Heart right ventricle (tissue), 16 donors: ENCODE results near the gene PPIA. TPM values are rescaled to one million over a fixed set of nuclear protein-coding genes. Genes with fewer than 3 reads are reported as not detected.

Experiments used
- ATAC-seq, 8 donors: fragments of 200-7000 bp; cut with Tn5 transposase; one replicate each; pipeline ENCODE4 v1.9.1; 2020; ENCODE audit warnings: mild to moderate bottlenecking in 8 of 8, moderate library complexity in 8 of 8, moderate number of reproducible peaks in 1 of 8
- DNase-seq, 2 donors: peaks; one replicate each; pipeline ENCODE4 v3.0.0-alpha.2; 2020
- H3K27ac ChIP-seq, 10 donors: fragments of 200-600 bp; sonication (generic) in 2 of 10; one replicate each; pipeline versions ENCODE4 v1.5.0 to v1.8.0; 2020 to 2022; ENCODE audit warnings: mild to moderate bottlenecking in 3 of 10
- H3K27me3 ChIP-seq, 7 donors: fragments of 200-600 bp; one replicate each; pipeline ENCODE4 v1.8.0; 2021 to 2022; ENCODE audit warnings: mild to moderate bottlenecking in 2 of 7
- H3K36me3 ChIP-seq, 9 donors: fragments of 200-600 bp; sonication (generic) in 1 of 9; one replicate each; pipeline versions ENCODE4 v1.5.0 to v1.8.0; 2020 to 2022; ENCODE audit warnings: mild to moderate bottlenecking in 2 of 9
- H3K4me1 ChIP-seq, 9 donors: fragments of 200-600 bp; sonication (generic) in 1 of 9; one replicate each; pipeline versions ENCODE4 v1.5.0 to v1.8.0; 2020 to 2022; ENCODE audit warnings: mild to moderate bottlenecking in 4 of 9
- H3K4me3 ChIP-seq, 10 donors: fragments of 200-600 bp; sonication (generic) in 2 of 10; one replicate each; pipeline versions ENCODE4 v1.5.0 to v1.8.0; 2020 to 2022; ENCODE audit warnings: mild to moderate bottlenecking in 7 of 10, moderate library complexity in 2 of 10
- H3K9me3 ChIP-seq, 11 donors: fragments of 200-600 bp in 10 of 11; sonication (generic) in 2 of 11; one replicate each; pipeline versions ENCODE4 v1.5.0 to v1.8.0; 2013 to 2022; ENCODE audit warnings: mild to moderate bottlenecking in 2 of 11, control low read depth in 1 of 11, moderate library complexity in 1 of 11
- CTCF ChIP-seq, 9 donors: fragments of 200-600 bp; sonication (generic) in 2 of 9; IDR thresholded peaks; one replicate each; pipeline versions ENCODE4 v1.5.0 to v1.8.0; 2021 to 2022; ENCODE audit warnings: antibody characterized with exemption in 9 of 9, mild to moderate bottlenecking in 5 of 9, moderate library complexity in 1 of 9
- WGBS, 2 donors: extraction: QIAGEN DNeasy Blood & Tissue Kit; methylation state at CpG; one replicate each; pipeline ENCODE4 v1.1.7; 2013; ENCODE audit warnings: inconsistent platforms in 1 of 2; 5-methylcytosine and 5-hydroxymethylcytosine counted together
- intact Hi-C, 10 donors: fragments of 100-400 bp; cut with DNase I; formaldehyde crosslinking; loops; one replicate each; pipeline versions ENCODE4 v1.11.1 to v1.14.2; 2022
- polyA plus RNA-seq, 2 donors: library from polyadenylated mRNA; stranded (reverse); fragments of 200-250 nt; gene quantifications; one replicate each; pipeline ENCODE4 v1.2.3, GENCODE V29; 2013
- total RNA-seq, 10 donors: library from RNA; stranded (reverse); fragmentation: NEBNext Ultra II Directional in 3 of 10; extraction: Animal tissue kit (Norgen Biotek cat#: 25700) in 3 of 10; gene quantifications; one replicate each; pipeline versions ENCODE4 v1.2.1 to v1.2.4, GENCODE V29; 2021 to 2023
- donor health status: Arrhythmogenic right ventricular cardiomyopathy.
- donor health status: ischemic (EF 13 %, LVEDD 7.1; RV severe dilation, severe dysfunction).
- donor health status: healthy with polysubstance abuse.
- donor health status: DM: no; HTN: yes; CAD: no.
- donor health status: DM: no; HTN: no; CAD: no.
- donor health status: ischemic (EF 25% LVEDD 6.9; RV normal size, moderate dysfunction).
- donor health status: ischemic (EF 25% LVEDD 5.7; RV mildly dilated, moderate dysfunction).
- donor health status: healthy.
- donor health status: DM: yes; HTN: yes; CAD: no.
- donor health status: Ischemic cardiomyopathy.
- donor health status: ischemic (EF 35%, LVEDD 5.7; RV mildly dilated, moderate dysfunction).
- donor health status: nonischemic (EF 11% LVEDD 7.7; RV severe dilation, severe dysfunction).
- donor health status: DM: yes; HTN: yes; CAD: no.
- donor health status: PGD.
- donor health status: ischemic (EF 29% LVEDD 5.4; RV normal size, mild dysfunction).
- donor health status: nonischemic (EF 23%, LVEDD 6.1; RV moderate dilation, normal function).

Gene PPIA
- total and polyA plus RNA-seq, 12 donors, result 355 to 3,654 (median 438) TPM

GRCh38 chr7:44796034-44796503, 412 bp upstream of the PPIA start:
- H3K27me3 ChIP-seq, result no peaks in the 10 kb centered on the region
- peak in 6 of 8 donors; percentile 0 to 9 (median 2) for ATAC-seq
- H3K36me3 ChIP-seq, result peaks cover 0 to 29% (median 16%) of the 10 kb centered on the region in 9 donors
- DNase-seq, result no peak
- TF ChIP-seq CTCF (IDR thresholded peaks at IDR 0.05), result no peak
- H3K27ac ChIP-seq, result peak overlapping the region; percentile 97 to 100 (median 100)
- H3K9me3 ChIP-seq, result no peaks in the 10 kb centered on the region
- WGBS, 2 donors, result 1% methylated on average over 58 to 59 of the region's 59 CpGs
- peak overlapping the region; percentile 50 to 86 (median 82) for H3K4me3 ChIP-seq
- intact Hi-C loops, result loop anchor here in 7 of 10 donors (1.0 to 10.0 kb wide), 9 partner anchors 34 to 51 kb away; partner anchors contain the start of genes H2AZ2 (in 4 of the 7) and ZMIZ2 (in 3 of the 7)
- H3K4me1 ChIP-seq, result peaks cover 0 to 38% (median 27%) of the 10 kb centered on the region in 9 donors

DNA sequence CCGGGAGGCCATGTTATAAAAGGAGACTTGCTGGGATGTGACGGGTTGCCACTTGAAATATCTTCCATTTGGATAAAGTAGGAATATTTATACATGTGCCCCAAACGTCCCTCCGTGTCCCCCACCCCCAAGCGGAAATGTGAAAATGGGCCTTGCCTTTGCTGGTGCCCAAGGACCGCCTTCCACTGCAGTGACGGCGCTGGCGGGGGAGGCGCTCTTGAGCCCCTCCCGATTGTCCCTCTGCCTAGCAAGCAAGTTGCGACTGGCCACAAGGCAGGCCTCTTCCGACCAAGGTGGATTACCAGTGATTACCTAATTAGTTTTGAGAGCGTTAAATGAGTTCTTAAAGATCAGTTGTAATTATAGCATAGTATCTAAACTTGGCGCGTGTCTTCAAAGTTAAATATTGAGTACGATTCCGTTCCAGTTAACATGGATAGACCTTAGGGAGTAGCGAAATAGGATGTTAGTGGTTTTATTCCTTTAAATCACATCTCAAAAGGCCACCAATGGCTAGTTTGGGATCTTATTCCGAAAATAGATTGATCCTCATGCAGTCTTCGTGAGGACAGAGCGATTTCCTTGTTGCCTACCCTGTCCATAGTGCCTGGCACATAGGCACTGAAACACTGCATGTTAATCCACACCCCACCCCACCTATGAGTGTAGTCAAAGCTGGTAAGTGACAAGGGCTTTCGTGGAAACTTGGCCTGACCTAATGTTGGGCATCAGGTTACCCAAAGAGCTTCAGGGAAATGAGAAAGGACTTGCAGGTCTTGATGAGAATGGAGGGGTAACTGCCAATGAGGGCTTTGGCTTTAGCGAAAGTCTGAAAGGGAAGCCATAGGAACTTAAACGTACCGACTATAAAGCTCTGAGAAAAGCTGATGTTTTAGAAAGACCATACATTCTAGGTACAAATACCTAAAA, 1.1 kb downstream of the PPIA start:
- peak; percentile 77 to 92 (median 87) for ATAC-seq
- DNase-seq, result peak; percentile 86 to 93
- Histone ChIP-seq H3K36me3 (peaks cover 0 to 44% (median 28%) of the 10 kb centered on the region in 9 donors), H3K27ac (peak overlapping the region; percentile 97 to 100 (median 100)), H3K27me3 (no peaks in the 10 kb centered on the region), H3K4me3 (peak overlapping the region; percentile 50 to 86 (median 82)), H3K4me1 (peaks cover 0 to 38% (median 27%) of the 10 kb centered on the region in 9 donors), H3K9me3 (no peaks in the 10 kb centered on the region)
- intact Hi-C loops, result loop anchor here in 7 of 10 donors (1.0 to 10.0 kb wide), 9 partner anchors 35 to 191 kb away; partner anchors contain the start of genes H2AZ2 (in 4 of the 7), ZMIZ2 (in 2 of the 7) and OGDH (in 1 of the 7)
- 4 to 5% methylated on average over 26 of the region's 26 CpGs for WGBS, 2 donors
- TF ChIP-seq CTCF (IDR thresholded peaks at IDR 0.05), result peak in 8 of 9 donors; percentile 22 to 65 (median 54)

GRCh38 chr7:44798649-44799305, 2.3 kb downstream of the PPIA start:
- Histone ChIP-seq H3K27ac (peak overlapping the region in 4 of 10 donors; percentile 99 to 100 (median 100)), H3K4me1 (peaks cover 0 to 38% (median 27%) of the 10 kb centered on the region in 9 donors), H3K27me3 (no peaks in the 10 kb centered on the region), H3K4me3 (peak overlapping the region in 9 of 10 donors; percentile 50 to 86 (median 81)), H3K36me3 (peaks cover 0 to 56% (median 39%) of the 10 kb centered on the region in 9 donors), H3K9me3 (no peaks in the 10 kb centered on the region)
- intact Hi-C loops, result loop anchor here in 5 of 10 donors (5.0 to 10.0 kb wide), 5 partner anchors 36 to 51 kb away; partner anchors contain the start of genes H2AZ2 (in 4 of the 5) and ZMIZ2 (in 1 of the 5)
- WGBS, 2 donors, result 18 to 19% methylated on average over 2 of the region's 2 CpGs
- DNase-seq (no peak), ATAC-seq (no peak)
- no peak for TF ChIP-seq CTCF (IDR thresholded peaks at IDR 0.05)
